HG02759 (cell line): ENCODE measurements around the gene RACK1.
"Not testable (repeated sequence)": the region's sequence is repeated elsewhere in the genome, so short reads cannot be mapped to it uniquely, and the experiment has no call there.

ENCODE experiments used
- ATAC-seq: cut with Tn5 transposase; IDR thresholded peaks from one replicate; pipeline ENCODE4 v1.9.1; 2021; ENCODE audit warnings: mild to moderate bottlenecking, moderate library complexity; ENCODE audit not compliant: unreplicated experiment

RACK1 gene

GRCh38 chr5:181243564-181244343 is at the start of gene RACK1:
RACK1 (minus strand) TSS chr5:181243906; CDS start chr5:181243800, 106 bp downstream.
- ATAC-seq, result peak; percentile 61

- not testable (repeated sequence) for ATAC-seq
Observed at GRCh38 chr5:181287331-181287730, 43.6 kb upstream of the RACK1 start.

GRCh38 chr5:181285962-181286705 is 42.4 kb upstream of the RACK1 start:
- ATAC-seq, result not testable (repeated sequence)

- not testable (repeated sequence) for ATAC-seq
Observed at GRCh38 chr5:181283841-181284755, 40.4 kb upstream of the RACK1 start.

- ATAC-seq, result no peak
Observed at GRCh38 chr5:181283347-181283746, 39.6 kb upstream of the RACK1 start.

GRCh38 chr5:181282874-181283273 is 39.2 kb upstream of the RACK1 start:
- no peak for ATAC-seq

GRCh38 chr5:181282415-181282814 is 38.7 kb upstream of the RACK1 start:
- not testable (repeated sequence) for ATAC-seq

GRCh38 chr5:181281984-181282316 is 38.2 kb upstream of the RACK1 start:
- no peak for ATAC-seq

- ATAC-seq, result no peak
Observed at GRCh38 chr5:181281077-181281983, 37.6 kb upstream of the RACK1 start.

- no peak for ATAC-seq
Observed at GRCh38 chr5:181280251-181280762, 36.6 kb upstream of the RACK1 start.

GRCh38 chr5:181273433-181273744 is 29.7 kb upstream of the RACK1 start:
- not testable (repeated sequence) for ATAC-seq

GRCh38 chr5:181271081-181271480 is 27.4 kb upstream of the RACK1 start:
- no peak for ATAC-seq

- not testable (repeated sequence) for ATAC-seq
Observed at GRCh38 chr5:181267907-181268306, 24.2 kb upstream of the RACK1 start.

GRCh38 chr5:181267291-181267904 is 23.7 kb upstream of the RACK1 start:
- not testable (repeated sequence) for ATAC-seq

GRCh38 chr5:181265092-181265671 is 21.5 kb upstream of the RACK1 start:
- no peak for ATAC-seq

- ATAC-seq, result no peak
Observed at GRCh38 chr5:181263633-181264032, 19.9 kb upstream of the RACK1 start.

- ATAC-seq, result peak; percentile 62
Observed at GRCh38 chr5:181261320-181262049, 17.8 kb upstream of the RACK1 start.

- ATAC-seq, result peak; percentile 85
Observed at GRCh38 chr5:181260720-181261319, 17.1 kb upstream of the RACK1 start, which contains the start of gene TRIM52. TRIM52 (minus strand) TSS chr5:181261143; CDS start chr5:181260813, 330 bp downstream.
